GM19035 (cell line): Measurements from ENCODE around the gene SOX21.

Source experiments
- ATAC-seq: cut with Tn5 transposase; IDR thresholded peaks from one replicate; pipeline ENCODE4 v1.9.1; 2021; ENCODE audit not compliant: unreplicated experiment

SOX21 gene

GRCh38 chr13:94679614-94680013 lies 32.7 kb downstream of the SOX21 start:
- ATAC-seq = no peak

- no peak for ATAC-seq
These were observed 33.5 kb downstream of the SOX21 start for GRCh38 chr13:94678845-94679244.

GRCh38 chr13:94677799-94678198 lies 34.5 kb downstream of the SOX21 start:
- no peak for ATAC-seq

GRCh38 chr13:94674609-94675348 lies 37.6 kb downstream of the SOX21 start:
- ATAC-seq = peak; percentile 59

- no peak for ATAC-seq
These were observed 38.5 kb downstream of the SOX21 start for GRCh38 chr13:94673851-94674250.

GRCh38 chr13:94672400-94672799 lies 39.9 kb downstream of the SOX21 start:
- no peak for ATAC-seq

GRCh38 chr13:94667190-94667589 lies 45.2 kb downstream of the SOX21 start:
- no peak for ATAC-seq

- no peak for ATAC-seq
These were observed 46.3 kb downstream of the SOX21 start for GRCh38 chr13:94666065-94666464.

- ATAC-seq = no peak
These were observed 47.5 kb downstream of the SOX21 start for GRCh38 chr13:94664889-94665288.

GRCh38 chr13:94662274-94662945 lies 49.9 kb downstream of the SOX21 start:
- no peak for ATAC-seq

GRCh38 chr13:94661406-94661805 lies 50.9 kb downstream of the SOX21 start:
- no peak for ATAC-seq

GRCh38 chr13:94660695-94661326 lies 51.5 kb downstream of the SOX21 start:
- ATAC-seq = no peak
